ENCODE data around the gene SUCO. TPM values are rescaled to one million over a fixed set of nuclear protein-coding genes. Genes with fewer than 3 reads are reported as not detected.

Gene SUCO
- polyA plus RNA-seq, 2 of the 4 experiments (the other 2 are of a cell fraction), result 10.3 to 21.8 TPM

GRCh38 chr1:172637522-172637921 is 104.6 kb downstream of the SUCO start:
- TF ChIP-seq ZNF302 (CRISPR knock-in tag; IDR thresholded peaks at IDR 0.05), result no peak
- no peak for TF ChIP-seq ZFP36 (IDR thresholded peaks at IDR 0.05; ENCODE audit: borderline replicate concordance, partially characterized antibody)
- TF ChIP-seq MAFK (IDR thresholded peaks at IDR 0.05; ENCODE audit: partially characterized antibody), result no peak
- no peak for TF ChIP-seq CEBPB (IDR thresholded peaks at IDR 0.05)
- no peak for TF ChIP-seq POLR2A (IDR thresholded peaks at IDR 0.05; ENCODE audit: low read length)
- no peak for TF ChIP-seq USF2 (IDR thresholded peaks at IDR 0.05)
- no peak for TF ChIP-seq JUN (IDR thresholded peaks at IDR 0.05)
- TF ChIP-seq HES2 (IDR thresholded peaks at IDR 0.05), result no peak
- TF ChIP-seq HOXB13 (CRISPR knock-in tag; IDR thresholded peaks at IDR 0.05; ENCODE audit: low read depth), result no peak
- TF ChIP-seq RFX5 (IDR thresholded peaks at IDR 0.05), result no peak
- no peak for TF ChIP-seq TP53 (CRISPR knock-in tag; IDR thresholded peaks at IDR 0.05)
- TF ChIP-seq SREBF2 (IDR thresholded peaks at IDR 0.05), result no peak
- no peak for TF ChIP-seq CHD4 (IDR thresholded peaks at IDR 0.05; ENCODE audit: borderline replicate concordance)
- TF ChIP-seq POLR2AphosphoS2 (conservative IDR thresholded peaks at IDR 0.05; ENCODE audit: low read length), result no peak
- TF ChIP-seq SMC3 (IDR thresholded peaks at IDR 0.05), result no peak
- no peak for TF ChIP-seq KDM1A (IDR thresholded peaks at IDR 0.05; ENCODE audit: low read depth)
- TF ChIP-seq MAZ (IDR thresholded peaks at IDR 0.05; ENCODE audit: borderline replicate concordance, low read depth, low read length), result no peak
- no peak for TF ChIP-seq FOSL2 (IDR thresholded peaks at IDR 0.05)
- no peak for TF ChIP-seq FOSL2 (CRISPR knock-in tag; IDR thresholded peaks at IDR 0.05)
- FAIRE-seq, result no peak
- H3K4me1 ChIP-seq, result peaks cover 26% of the 10 kb centered on the region
- WGBS (ENCODE audit: missing lambda C conversion rate), result 79% methylated on average over 2 of the region's 2 CpGs
- H3K4me3 ChIP-seq, result no peak overlapping the region
- no peak for DNase-seq (ENCODE audit: low read depth in 1 of 2, low spot score in 1 of 2)
- no peak for ATAC-seq
- CTCF ChIA-PET, result interaction anchor here (2.6 kb wide), 1 partner anchor 82 kb away, joined by 10 read pairs; no protein-coding TSS in a partner anchor
- H3K27ac ChIP-seq, result peak overlapping the region; percentile 58 to 83; a peak in 4 of 6 replicates
- H3K4me2 ChIP-seq, result no peak overlapping the region
- POLR2A ChIA-PET, result no interaction called here
- peaks cover 3% of the 10 kb centered on the region; the same call in 1 of the 3 replicates for H3K9me3 ChIP-seq

- no peak for FAIRE-seq
- peak overlapping the region; percentile 58 to 83 for H3K27ac ChIP-seq
- CTCF ChIA-PET, result interaction anchor here (2.6 kb wide), 1 partner anchor 81 kb away, joined by 10 read pairs; no protein-coding TSS in a partner anchor
Observed at GRCh38 chr1:172638249-172638648, 105.3 kb downstream of the SUCO start.

More at GRCh38 chr1:172638249-172638648, 105.3 kb downstream of the SUCO start:
- peak overlapping the region; percentile 29 for H3K4me2 ChIP-seq
- WGBS (ENCODE audit: missing lambda C conversion rate), result 82% methylated on average over 2 of the region's 2 CpGs
- peaks cover 33% of the 10 kb centered on the region for H3K4me1 ChIP-seq
- POLR2A ChIA-PET, result no interaction called here
- ATAC-seq, result no peak
- TF ChIP-seq FOXS1 (CRISPR knock-in tag; IDR thresholded peaks at IDR 0.05), result no peak
- no peak for TF ChIP-seq MAZ (IDR thresholded peaks at IDR 0.05; ENCODE audit: borderline replicate concordance, low read depth, low read length)
- no peak for TF ChIP-seq CHD4 (IDR thresholded peaks at IDR 0.05; ENCODE audit: borderline replicate concordance)
- TF ChIP-seq SREBF2 (IDR thresholded peaks at IDR 0.05), result no peak
- TF ChIP-seq RCOR1 (IDR thresholded peaks at IDR 0.05; ENCODE audit: low read depth, low read length), result no peak
- no peak for TF ChIP-seq PBX3 (IDR thresholded peaks at IDR 0.05)
- no peak for TF ChIP-seq RFX5 (IDR thresholded peaks at IDR 0.05)
- TF ChIP-seq BHLHE40 (IDR thresholded peaks at IDR 0.05; ENCODE audit: low read depth, low read length), result no peak
- TF ChIP-seq FOSB (CRISPR knock-in tag; IDR thresholded peaks at IDR 0.05), result no peak
- TF ChIP-seq EHMT2 (IDR thresholded peaks at IDR 0.05; ENCODE audit: low read depth), result no peak
- no peak for TF ChIP-seq ZNF302 (CRISPR knock-in tag; IDR thresholded peaks at IDR 0.05)
- TF ChIP-seq CTCF (IDR thresholded peaks at IDR 0.05), result no peak
- TF ChIP-seq CBX2 (IDR thresholded peaks at IDR 0.05; ENCODE audit: borderline replicate concordance, low read depth), result no peak
- H3K9me3 ChIP-seq, result peaks cover 3% of the 10 kb centered on the region; the same call in 1 of the 3 replicates
- no peak for DNase-seq (ENCODE audit: low read depth in 1 of 2, low spot score in 1 of 2)
- H3K4me3 ChIP-seq, result no peak overlapping the region

Data from A549 (cell line).